ENCODE measurements around the gene SCAMP3. TPM values are rescaled to one million over a fixed set of nuclear protein-coding genes. Genes with fewer than 3 reads are reported as not detected.
"Not testable (repeated sequence)": the region's sequence is repeated elsewhere in the genome, so short reads cannot be mapped to it uniquely, and the experiment has no call there.

SCAMP3 gene
- total and polyA plus RNA-seq, 7 experiments from 2014 or later, result 50.8 to 219 (median 110) TPM

DNA sequence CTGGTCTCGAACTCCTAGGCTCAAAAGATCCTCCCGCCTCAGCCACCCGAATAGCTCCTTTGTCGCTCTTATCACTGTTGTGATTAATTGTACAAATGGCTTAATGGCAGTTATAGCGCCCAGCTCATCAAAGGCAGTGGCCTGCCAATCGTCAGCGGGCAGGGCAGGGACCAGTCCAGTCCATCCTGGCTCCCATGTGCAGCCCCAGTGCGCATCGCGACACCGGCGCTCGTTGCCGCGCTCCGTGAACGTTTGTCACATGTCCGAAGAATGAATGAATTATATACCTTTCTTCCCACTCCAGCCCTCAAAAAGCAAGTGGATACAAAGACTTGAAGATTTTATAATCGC, 35.3 kb downstream of the SCAMP3 start:
- Mint-ChIP-seq H3K36me3 (peaks cover 0 to 4% (median 0%) of the 10 kb centered on the region in 5 donors), H3K4me3 (peak overlapping the region; percentile 79 to 95 (median 88)), H3K27me3 (peaks cover 0 to 2% (median 0%) of the 10 kb centered on the region in 5 donors), H3K9me3 (no peaks in the 10 kb centered on the region), H3K27ac (peak overlapping the region; percentile 77 to 97 (median 88)), H3K4me1 (peaks cover 14 to 26% (median 19%) of the 10 kb centered on the region in 7 donors)
- H3K27ac ChIP-seq (ENCODE audit: low read depth, low read length), result peak overlapping the region; percentile 75
- H3K9me3 ChIP-seq (ENCODE audit: control insufficient read depth in 2 of 3, low read length in 3 of 3), result no peaks in the 10 kb centered on the region
- CTCF ChIA-PET, result interaction anchor here (0.6 to 6.4 kb wide), 14 partner anchors 14 to 186 kb away, joined by 3 to 86 read pairs (median 4); partner anchors contain the start of genes CLK2, MTX1, THBS3 and TRIM46
- no peaks in the 10 kb centered on the region for H3K36me3 ChIP-seq (ENCODE audit: control insufficient read depth in 2 of 3, insufficient read depth in 3 of 3, low read length in 3 of 3)
- H3K4me3 ChIP-seq (ENCODE audit: low read length), result peak overlapping the region; percentile 75
- ATAC-seq (no peak), DNase-seq (peak in 1 of 9 donors; percentile 59)
- no peaks in the 10 kb centered on the region for H3K27me3 ChIP-seq (ENCODE audit: control insufficient read depth in 2 of 2, insufficient read depth in 2 of 2, low read length in 2 of 2)
- POLR2A ChIA-PET, result interaction anchor here (0.7 to 6.8 kb wide), 12 partner anchors 8 to 271 kb away, joined by 3 to 63 read pairs (median 4); partner anchors contain the start of genes CLK2, KRTCAP2, MTX1 and PBXIP1
- intact Hi-C loops (cut with micrococcal nuclease), result loop anchor here (1.0 to 5.0 kb wide), 16 partner anchors 17 to 620 kb away; partner anchors contain the start of genes SCAMP3 (in 2 of the 2), ADAR (in 1 of the 2), CKS1B (in 1 of the 2) and CLK2 (in 1 of the 2)
- H3K4me1 ChIP-seq (ENCODE audit: control insufficient read depth in 2 of 2, insufficient read depth in 2 of 2, low read length in 2 of 2), result peaks cover 11 to 15% of the 10 kb centered on the region in 2 donors

- peaks cover 0 to 4% (median 0%) of the 10 kb centered on the region in 5 donors for H3K36me3 Mint-ChIP-seq
- Histone ChIP-seq H3K4me1 (ENCODE audit: control insufficient read depth in 2 of 2, insufficient read depth in 2 of 2, low read length in 2 of 2) (peaks cover 11 to 15% of the 10 kb centered on the region in 2 donors), H3K27me3 (ENCODE audit: control insufficient read depth in 2 of 2, insufficient read depth in 2 of 2, low read length in 2 of 2) (no peaks in the 10 kb centered on the region), H3K9me3 (ENCODE audit: control insufficient read depth in 2 of 3, low read length in 3 of 3) (no peaks in the 10 kb centered on the region), H3K27ac (ENCODE audit: low read depth, low read length) (peak overlapping the region; percentile 75), H3K36me3 (ENCODE audit: control insufficient read depth in 2 of 3, insufficient read depth in 3 of 3, low read length in 3 of 3) (no peaks in the 10 kb centered on the region), H3K4me3 (ENCODE audit: low read length) (peak overlapping the region; percentile 75)
- no peaks in the 10 kb centered on the region for H3K9me3 Mint-ChIP-seq
- H3K27me3 Mint-ChIP-seq, result peaks cover 0 to 2% (median 0%) of the 10 kb centered on the region in 5 donors
- intact Hi-C loops (cut with micrococcal nuclease), result loop anchor here (1.0 to 5.0 kb wide), 9 partner anchors 18 to 619 kb away; partner anchors contain the start of genes ADAR (in 1 of the 2), MTX1 (in 1 of the 2), PMVK (in 1 of the 2) and SLC50A1 (in 1 of the 2)
- peak overlapping the region; percentile 79 to 95 (median 88) for H3K4me3 Mint-ChIP-seq
- peaks cover 14 to 26% (median 19%) of the 10 kb centered on the region in 7 donors for H3K4me1 Mint-ChIP-seq
- H3K27ac Mint-ChIP-seq, result peak overlapping the region; percentile 77 to 97 (median 88)
- CTCF ChIA-PET, result interaction anchor here (0.7 to 6.4 kb wide), 14 partner anchors 15 to 163 kb away, joined by 3 to 86 read pairs (median 4); partner anchors contain the start of genes CLK2, MTX1, THBS3 and TRIM46
- POLR2A ChIA-PET, result interaction anchor here (0.7 to 6.8 kb wide), 11 partner anchors 7 to 270 kb away, joined by 3 to 63 read pairs (median 6); partner anchors contain the start of genes KRTCAP2, MTX1, PBXIP1 and THBS3
- DNase-seq, result peak; percentile 64 to 87 (median 84)
- ATAC-seq, result peak; percentile 60
Observed at GRCh38 chr1:155226188-155226909, 35.8 kb downstream of the SCAMP3 start.

GRCh38 chr1:155225404-155225759, 36.8 kb downstream of the SCAMP3 start:
- POLR2A ChIA-PET, result interaction anchor here (1.6 to 6.8 kb wide), 2 partner anchors 18 to 32 kb away, joined by 6 to 63 read pairs; partner anchors contain the start of genes MTX1 and THBS3

GRCh38 chr1:155223047-155223446, 39.1 kb downstream of the SCAMP3 start:
- CTCF ChIA-PET, result interaction anchor here (0.7 to 6.4 kb wide), 2 partner anchors 16 to 50 kb away, joined by 3 to 86 read pairs; partner anchors contain the start of genes KRTCAP2, MTX1 and THBS3

More at GRCh38 chr1:155225404-155225759, 36.8 kb downstream of the SCAMP3 start:
- H3K27me3 ChIP-seq (ENCODE audit: control insufficient read depth in 2 of 2, insufficient read depth in 2 of 2, low read length in 2 of 2); H3K9me3 Mint-ChIP-seq; H3K9me3 ChIP-seq (ENCODE audit: control insufficient read depth in 2 of 3, low read length in 3 of 3); H3K27me3 Mint-ChIP-seq; DNase-seq; H3K4me3 ChIP-seq (ENCODE audit: low read length); H3K36me3 ChIP-seq (ENCODE audit: control insufficient read depth in 2 of 3, insufficient read depth in 3 of 3, low read length in 3 of 3); ATAC-seq; H3K27ac ChIP-seq (ENCODE audit: low read depth, low read length); H3K36me3 Mint-ChIP-seq: not testable (repeated sequence)
- Mint-ChIP-seq H3K4me3 (peak overlapping the region in 2 of 10 donors; percentile 29 to 89), H3K27ac (peak overlapping the region in 5 of 9 donors; percentile 19 to 92 (median 56)), H3K4me1 (peaks cover 14 to 32% (median 19%) of the 10 kb centered on the region in 7 donors)
- H3K4me1 ChIP-seq (ENCODE audit: control insufficient read depth in 2 of 2, insufficient read depth in 2 of 2, low read length in 2 of 2), result peaks cover 11 to 15% of the 10 kb centered on the region in 2 donors
- intact Hi-C loops (cut with micrococcal nuclease), result loop anchor here in 1 of 2 donors (5.0 kb wide), 2 partner anchors 288 to 618 kb away; partner anchors contain the start of genes ADAR and PMVK
- CTCF ChIA-PET, result interaction anchor here (0.5 to 6.4 kb wide), 7 partner anchors 18 to 1096 kb away, joined by 3 to 86 read pairs (median 4); partner anchors contain the start of genes KRTCAP2, MTX1 and THBS3

DNA sequence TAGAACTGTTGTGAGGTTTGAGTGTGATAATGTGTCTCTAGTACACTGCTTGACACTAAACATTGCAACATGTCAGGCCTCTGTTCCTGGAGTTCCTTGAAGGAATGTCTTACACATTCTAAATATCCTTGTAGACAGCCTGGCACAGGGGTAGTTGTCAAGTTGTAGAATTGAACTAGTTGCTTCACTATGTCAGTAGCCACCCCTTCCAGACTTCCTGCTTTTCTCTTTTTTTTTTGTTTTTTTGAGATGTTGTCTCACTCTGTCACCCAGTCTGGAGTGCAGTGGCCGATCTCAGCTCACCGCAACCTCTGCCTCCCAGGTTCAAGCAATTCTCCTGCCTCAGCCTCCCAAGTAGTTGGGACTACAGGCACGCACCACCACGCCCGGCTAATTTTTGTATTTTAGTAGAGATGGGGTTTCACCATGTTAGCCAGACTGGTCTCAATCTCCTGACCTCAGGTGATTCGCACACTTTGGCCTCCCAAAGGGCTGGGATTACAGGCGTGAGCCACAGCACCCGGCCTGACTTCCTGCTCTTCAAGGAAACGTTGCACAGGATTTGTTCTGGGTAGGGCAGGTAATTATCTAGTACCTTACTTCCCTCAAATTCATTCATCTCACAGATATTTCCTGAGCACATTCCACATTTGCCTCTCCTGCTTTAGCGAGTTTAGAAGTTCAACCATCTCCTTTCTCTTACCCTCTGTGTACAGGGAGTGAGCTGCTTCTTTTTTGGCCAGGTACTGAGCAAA, 41.8 kb downstream of the SCAMP3 start:
- H3K36me3 ChIP-seq (ENCODE audit: control insufficient read depth in 2 of 3, insufficient read depth in 3 of 3, low read length in 3 of 3); POLR2A ChIA-PET; intact Hi-C loops (cut with micrococcal nuclease); H3K4me1 ChIP-seq (ENCODE audit: control insufficient read depth in 2 of 2, insufficient read depth in 2 of 2, low read length in 2 of 2); H3K36me3 Mint-ChIP-seq; H3K4me3 ChIP-seq (ENCODE audit: low read length); H3K9me3 ChIP-seq (ENCODE audit: control insufficient read depth in 2 of 3, low read length in 3 of 3); H3K27me3 ChIP-seq (ENCODE audit: control insufficient read depth in 2 of 2, insufficient read depth in 2 of 2, low read length in 2 of 2); DNase-seq; H3K27ac ChIP-seq (ENCODE audit: low read depth, low read length); ATAC-seq; H3K9me3 Mint-ChIP-seq; H3K27me3 Mint-ChIP-seq: not testable (repeated sequence)
- peaks cover 7 to 30% (median 13%) of the 10 kb centered on the region in 7 donors for H3K4me1 Mint-ChIP-seq
- CTCF ChIA-PET, result interaction anchor here (1.9 kb wide), 1 partner anchor 13 kb away, joined by 4 read pairs; the partner anchor contains the start of gene THBS3
- peak overlapping the region in 2 of 9 donors; percentile 21 to 78 for H3K27ac Mint-ChIP-seq
- peak overlapping the region in 1 of 10 donors; percentile 51 for H3K4me3 Mint-ChIP-seq

More at GRCh38 chr1:155223047-155223446, 39.1 kb downstream of the SCAMP3 start:
- no peaks in the 10 kb centered on the region for H3K36me3 ChIP-seq (ENCODE audit: control insufficient read depth in 2 of 3, insufficient read depth in 3 of 3, low read length in 3 of 3)
- no peak overlapping the region for H3K4me3 Mint-ChIP-seq
- peaks cover 10 to 13% of the 10 kb centered on the region in 2 donors for H3K4me1 ChIP-seq (ENCODE audit: control insufficient read depth in 2 of 2, insufficient read depth in 2 of 2, low read length in 2 of 2)
- H3K9me3 Mint-ChIP-seq, result peaks cover 0 to 5% (median 0%) of the 10 kb centered on the region in 11 donors
- peaks cover 23 to 48% (median 31%) of the 10 kb centered on the region in 7 donors for H3K4me1 Mint-ChIP-seq
- POLR2A ChIA-PET, result interaction anchor here (0.6 to 6.8 kb wide), 3 partner anchors 12 to 433 kb away, joined by 3 to 63 read pairs (median 4); partner anchors contain the start of genes MTX1 and THBS3
- no peaks in the 10 kb centered on the region for H3K27me3 ChIP-seq (ENCODE audit: control insufficient read depth in 2 of 2, insufficient read depth in 2 of 2, low read length in 2 of 2)
- no peaks in the 10 kb centered on the region for H3K9me3 ChIP-seq (ENCODE audit: control insufficient read depth in 2 of 3, low read length in 3 of 3)
- intact Hi-C loops (cut with micrococcal nuclease), result no loop called here
- H3K27ac ChIP-seq (ENCODE audit: low read depth, low read length), result no peak overlapping the region
- no peak overlapping the region for H3K27ac Mint-ChIP-seq
- no peak overlapping the region for H3K4me3 ChIP-seq (ENCODE audit: low read length)
- ATAC-seq (no peak), DNase-seq (no peak)
- peaks cover 0 to 2% (median 0%) of the 10 kb centered on the region in 5 donors for H3K27me3 Mint-ChIP-seq
- peaks cover 0 to 5% (median 0%) of the 10 kb centered on the region in 5 donors for H3K36me3 Mint-ChIP-seq

Data from naive thymus-derived CD4-positive, alpha-beta T cell (primary cell).